IMR-90 (cell line): ENCODE data around the gene B4GALT5. TPM values are rescaled to one million over a fixed set of nuclear protein-coding genes. Genes with fewer than 3 reads are reported as not detected.

Experiments
- ATAC-seq: fragments of 200-7000 bp; cut with Tn5 transposase; 2 replicates; pipeline ENCODE4 v1.9.1; 2020; ENCODE audit warnings: low read depth, mild to moderate bottlenecking, moderate library complexity
- BruUV-seq: library from RNA; stranded (reverse); fragments of 400-500 nt; replicated peaks from 2 replicates; lab custom pipeline; 2021; lab: Mats Ljungman, UMichigan
- CTCF ChIA-PET: fragments of 300-600 bp; formaldehyde crosslinking; extraction: SDS; loops from one replicate; lab custom pipeline; 2021; ENCODE audit warnings: antibody characterized with exemption; lab: Yijun Ruan, JAX
- POLR2A ChIA-PET: fragments of 300-600 bp; sonication (Branson Sonifier 250); formaldehyde crosslinking; loops from one replicate; lab custom pipeline; 2022; ENCODE audit warnings: antibody characterized with exemption; ENCODE audit not compliant: unreplicated experiment; lab: Charles Lee
- DNase-seq: peaks from one replicate; pipeline ENCODE4 v3.0.0; 2013
- H2AFZ ChIP-seq: replicated peaks from 2 replicates; pipeline ENCODE3; 2013; ENCODE audit warnings: low read length, mild to moderate bottlenecking; ENCODE audit not compliant: poor library complexity
- H2AK5ac ChIP-seq: 2 replicates; pipeline ENCODE4 v1.6.1; 2013; ENCODE audit warnings: low read depth, low read length, inconsistent platforms
- H2AK9ac ChIP-seq: replicated peaks from 2 replicates; pipeline ENCODE3; 2013; ENCODE audit warnings: mild to moderate bottlenecking, low read depth, low read length, moderate library complexity; ENCODE audit not compliant: poor library complexity
- H2BK120ac ChIP-seq: 2 replicates; pipeline ENCODE4 v1.6.1; 2013; ENCODE audit warnings: low read depth, low read length, inconsistent platforms
- H2BK15ac ChIP-seq: 3 replicates; pipeline ENCODE4 v1.6.1; 2013; ENCODE audit warnings: low read depth, low read length, inconsistent platforms
- H2BK20ac ChIP-seq: 2 replicates; pipeline ENCODE4 v1.6.1; 2013; ENCODE audit warnings: low read depth, mild to moderate bottlenecking, inconsistent platforms, low read length, moderate library complexity
- H2BK5ac ChIP-seq: 2 replicates; pipeline ENCODE4 v1.6.1; 2013; ENCODE audit warnings: mild to moderate bottlenecking, low read depth, low read length, inconsistent platforms; ENCODE audit not compliant: poor library complexity, severe bottlenecking
- H3K14ac ChIP-seq: replicated peaks from 2 replicates; pipeline ENCODE4 v1.6.1; 2013; ENCODE audit warnings: low read depth, low read length, inconsistent platforms
- H3K18ac ChIP-seq: 2 replicates; pipeline ENCODE4 v1.6.1; 2013; ENCODE audit warnings: low read depth, low read length, control low read depth
- H3K23ac ChIP-seq: 2 replicates; pipeline ENCODE4 v1.6.1; 2013; ENCODE audit warnings: low read depth, low read length, inconsistent platforms
- H3K27ac ChIP-seq: 2 replicates; pipeline ENCODE4 v1.5.1; 2013; ENCODE audit warnings: mild to moderate bottlenecking, control low read depth, low read length; ENCODE audit not compliant: insufficient read depth
- H3K27me3 ChIP-seq: 2 replicates; pipeline ENCODE4 v1.6.1; 2013; ENCODE audit warnings: low read length; ENCODE audit not compliant: control insufficient read depth, insufficient read depth
- H3K36me3 ChIP-seq: 2 replicates; pipeline ENCODE4 v1.6.1; 2013; ENCODE audit warnings: low read length, mixed read lengths; ENCODE audit not compliant: control insufficient read depth, insufficient read depth
- H3K4ac ChIP-seq: 2 replicates; pipeline ENCODE4 v1.6.1; 2013; ENCODE audit warnings: low read depth, low read length, inconsistent platforms
- H3K4me1 ChIP-seq: 2 replicates; pipeline ENCODE4 v1.6.1; 2013; ENCODE audit warnings: low read length, mixed read lengths; ENCODE audit not compliant: control insufficient read depth, insufficient read depth
- H3K4me2 ChIP-seq: 2 replicates; pipeline ENCODE4 v1.6.1; 2013; ENCODE audit warnings: low read depth, mild to moderate bottlenecking, control low read depth, low read length, moderate library complexity
- H3K4me3 ChIP-seq: 2 replicates; pipeline ENCODE4 v1.5.1; 2013; ENCODE audit warnings: low read depth, mild to moderate bottlenecking, control low read depth, low read length, moderate library complexity; ENCODE audit not compliant: insufficient read depth
- H3K56ac ChIP-seq: 2 replicates; pipeline ENCODE4 v1.6.1; 2013; ENCODE audit warnings: low read length, inconsistent platforms; ENCODE audit not compliant: insufficient read depth; ENCODE audit errors: extremely low read depth
- H3K79me1 ChIP-seq, 2 experiments: 2 replicates each; pipeline ENCODE4 v1.6.1; 2013; ENCODE audit warnings: low read length in 2 of 2, inconsistent platforms in 1 of 2, low read depth in 1 of 2
- H3K9ac ChIP-seq: 2 replicates; pipeline ENCODE4 v1.6.1; 2013; ENCODE audit warnings: low read depth, low read length, control low read depth
- H3K9me1 ChIP-seq: 2 replicates; pipeline ENCODE4 v1.6.1; 2013; ENCODE audit warnings: low read length, inconsistent platforms; ENCODE audit not compliant: insufficient read depth
- H3K9me3 ChIP-seq: 2 replicates; pipeline ENCODE4 v1.6.1; 2013; ENCODE audit warnings: low read length; ENCODE audit not compliant: control insufficient read depth, insufficient read depth
- H4K20me1 ChIP-seq: 2 replicates; pipeline ENCODE4 v1.6.1; 2013; ENCODE audit warnings: low read length, inconsistent platforms; ENCODE audit not compliant: insufficient read depth
- H4K5ac ChIP-seq: 2 replicates; pipeline ENCODE4 v1.6.1; 2013; ENCODE audit warnings: mild to moderate bottlenecking, low read depth, low read length, control low read depth
- H4K8ac ChIP-seq, 2 experiments: 2 replicates each; pipeline ENCODE4 v1.6.1; 2013; ENCODE audit warnings: low read depth in 2 of 2, low read length in 2 of 2, control low read depth in 1 of 2, inconsistent platforms in 1 of 2
- H4K91ac ChIP-seq: 2 replicates; pipeline ENCODE4 v1.6.1; 2013; ENCODE audit warnings: low read depth, low read length, inconsistent platforms; ENCODE audit not compliant: insufficient read depth
- BHLHE40 ChIP-seq: fragments of 150-350 bp; IDR thresholded peaks from 2 replicates; pipeline ENCODE4 v1.6.1; 2016; ENCODE audit warnings: mild to moderate bottlenecking, low read depth, low read length
- CTCF ChIP-seq: conservative IDR thresholded peaks from 2 replicates; pipeline ENCODE4 v1.5.1; 2012; ENCODE audit warnings: mild to moderate bottlenecking, low read depth, low read length, improper control_type of control experiment
- MAZ ChIP-seq: IDR thresholded peaks from 2 replicates; pipeline ENCODE4 v1.6.1; 2012; ENCODE audit warnings: low read depth, mild to moderate bottlenecking, low read length, improper control_type of control experiment, moderate library complexity, borderline replicate concordance
- NFE2L2 ChIP-seq: fragments of 150-350 bp; IDR thresholded peaks from 2 replicates; pipeline ENCODE4 v1.6.1; 2016; ENCODE audit warnings: low read depth, mild to moderate bottlenecking, low read length
- RCOR1 ChIP-seq: IDR thresholded peaks from 2 replicates; pipeline ENCODE4 v1.6.1; 2012; ENCODE audit warnings: mild to moderate bottlenecking, low read length, improper control_type of control experiment; ENCODE audit not compliant: insufficient replicate concordance
- RFX5 ChIP-seq: IDR thresholded peaks from 2 replicates; pipeline ENCODE4 v1.8.0; 2012; ENCODE audit warnings: low read depth, mild to moderate bottlenecking, low read length, moderate library complexity
- USF2 ChIP-seq: fragments of 150-350 bp; IDR thresholded peaks from 2 replicates; pipeline ENCODE4 v1.6.1; 2017; ENCODE audit warnings: mild to moderate bottlenecking, antibody characterized with exemption, low read length, low read depth
- WGBS, 2 experiments: methylation state at CpG; one replicate each; pipeline versions ENCODE4 v1.1.5 to v1.1.7; 2013; ENCODE audit warnings: missing lambda C conversion rate in 2 of 2; ENCODE audit not compliant: insufficient read length in 1 of 2; ENCODE audit errors: extremely low coverage in 2 of 2; 5-methylcytosine and 5-hydroxymethylcytosine counted together
- dilution Hi-C: fragments of 300-500 bp; cut with HindIII; formaldehyde crosslinking; loops from one replicate; pipeline ENCODE4 v1.14.3; 2018; ENCODE audit warnings: low sequenced_read_pairs; ENCODE audit not compliant: unreplicated experiment
- in situ Hi-C: fragments of 300-500 bp; cut with MboI; formaldehyde crosslinking; loops from 3 replicates; pipeline ENCODE4 v1.14.3; 2019; ENCODE audit warnings: low sequenced_read_pairs, inconsistent platforms, mixed read lengths
- intact Hi-C: fragments of 100-400 bp; cut with micrococcal nuclease; formaldehyde crosslinking; loops from 2 replicates; pipeline ENCODE4 v1.10.0; 2022
- polyA plus RNA-seq, 3 experiments: library from polyadenylated mRNA; depleted of rRNA; stranded (reverse); fragments of >200 nt; gene quantifications; 2 replicates each; pipeline ENCODE4 v1.2.3, GENCODE V29; 2012; ENCODE audit warnings: low replicate concordance in 1 of 3
- total RNA-seq: library from RNA; depleted of rRNA; stranded (reverse); fragments of >200 nt; gene quantifications from 2 replicates; pipeline ENCODE4 v1.2.3, GENCODE V29; 2012

B4GALT5 gene
- total and polyA plus RNA-seq, 2 of the 4 experiments (the other 2 are of a cell fraction), result 11.3 to 20.4 TPM

GRCh38 chr20:49693435-49694171, 20.1 kb downstream of the B4GALT5 start:
- Histone ChIP-seq H3K79me1 (peaks cover 30 to 75% of the 10 kb centered on the region in 2 experiments), H4K20me1 (peaks cover 77% of the 10 kb centered on the region), H3K18ac (no peak overlapping the region), H3K23ac (no peak overlapping the region), H3K9me3 (no peaks in the 10 kb centered on the region), H3K4me3 (no peak overlapping the region), H2AK5ac (no peak overlapping the region), H3K36me3 (no peaks in the 10 kb centered on the region), H3K9ac (no peak overlapping the region), H3K14ac (no peak overlapping the region), H3K27ac (no peak overlapping the region), H4K5ac (no peak overlapping the region), H2BK120ac (no peak overlapping the region), H3K56ac (no peak overlapping the region), H2AK9ac (no peak overlapping the region), H2BK15ac (no peak overlapping the region), H3K27me3 (no peaks in the 10 kb centered on the region), H2AFZ (no peak overlapping the region), H2BK5ac (no peak overlapping the region), H4K8ac (no peak overlapping the region), H3K4ac (no peak overlapping the region), H2BK20ac (no peak overlapping the region), H4K91ac (no peak overlapping the region), H3K4me1 (peaks cover 10% of the 10 kb centered on the region), H3K4me2 (no peak overlapping the region), H3K9me1 (peaks cover 8% of the 10 kb centered on the region)
- DNase-seq (no peak), ATAC-seq (no peak)
- in situ Hi-C loops, result no loop called here
- WGBS, 2 experiments, result no CpG with 5 or more reads among the region's 5 CpGs
- intact Hi-C loops, result no loop called here
- TF ChIP-seq USF2, result no peak
- TF ChIP-seq MAZ, result no peak
- no peak for TF ChIP-seq RCOR1
- no peak for TF ChIP-seq BHLHE40
- no peak for TF ChIP-seq CTCF
- no peak for TF ChIP-seq NFE2L2
- TF ChIP-seq RFX5, result no peak
- BruUV-seq, result no TSS peak
- dilution Hi-C loops, result no loop called here
- ChIA-PET POLR2A (no interaction called here), CTCF (no interaction called here)
